Upper lobe of left lung (tissue), 4 donors: ENCODE data around the gene USPL1.

Experiments
- CTCF ChIP-seq, 6 experiments: fragments of 450-650 bp in 4 of 6; fragments of 200-600 bp in 2 of 6; sonication (generic) in 2 of 6; IDR thresholded peaks; one replicate each; pipeline ENCODE4 v1.5.1; 2016 to 2019; ENCODE audit warnings: antibody characterized with exemption in 6 of 6
- EP300 ChIP-seq, 4 donors: sonication (generic); formaldehyde crosslinking; IDR thresholded peaks; one replicate each; pipeline ENCODE4 v1.5.1; 2017; ENCODE audit warnings: antibody characterized with exemption in 4 of 4, control low read depth in 2 of 4
- POLR2A ChIP-seq, 4 donors: fragments of 450-650 bp; IDR thresholded peaks; one replicate each; pipeline ENCODE4 v1.5.1; 2016 to 2017; ENCODE audit warnings: antibody characterized with exemption in 4 of 4, mild to moderate bottlenecking in 2 of 4
- POLR2AphosphoS5 ChIP-seq, 2 donors: sonication (generic); formaldehyde crosslinking; IDR thresholded peaks; one replicate each; pipeline ENCODE4 v1.5.1; 2017; ENCODE audit warnings: antibody characterized with exemption in 2 of 2

GRCh38 chr13:30660796-30661195, 43.1 kb downstream of the USPL1 start:
- TF ChIP-seq POLR2A (IDR thresholded peaks at IDR 0.05): no peak
- TF ChIP-seq CTCF (IDR thresholded peaks at IDR 0.05): no peak
- TF ChIP-seq POLR2AphosphoS5 (IDR thresholded peaks at IDR 0.05): no peak
- TF ChIP-seq EP300 (IDR thresholded peaks at IDR 0.05): no peak
